Activated CD4-positive, alpha-beta T cell treated with anti-CD3 and anti-CD28 coated beads, Interleukin-2, amount 10 ng/mL, durations not matched to agents 24 days and 14 days (primary cell): Measurements from ENCODE around the gene CCDC192. TPM values are rescaled to one million over a fixed set of nuclear protein-coding genes. Genes with fewer than 3 reads are reported as not detected.
"Not testable (repeated sequence)": the region's sequence is repeated elsewhere in the genome, so short reads cannot be mapped to it uniquely, and the experiment has no call there.

Experiments
- DNase-seq: peaks from one replicate; pipeline ENCODE4 v3.0.0; 2022
- H3K27ac Mint-ChIP-seq: one replicate; pipeline ENCODE4 v1.8.0; 2022; ENCODE audit warnings: mild to moderate bottlenecking, mixed read lengths
- H3K27me3 Mint-ChIP-seq: one replicate; pipeline ENCODE4 v1.8.0; 2022; ENCODE audit warnings: mixed read lengths
- H3K36me3 Mint-ChIP-seq: one replicate; pipeline ENCODE4 v1.8.0; 2022; ENCODE audit warnings: low read depth, mild to moderate bottlenecking, mixed read lengths
- H3K4me1 Mint-ChIP-seq: one replicate; pipeline ENCODE4 v1.8.0; 2021; ENCODE audit warnings: mixed read lengths
- H3K4me3 Mint-ChIP-seq: one replicate; pipeline ENCODE4 v1.8.0; 2022; ENCODE audit warnings: mild to moderate bottlenecking, moderate library complexity, mixed read lengths
- H3K9me3 Mint-ChIP-seq: one replicate; pipeline ENCODE4 v1.8.0; 2021; ENCODE audit warnings: mixed read lengths
- intact Hi-C: fragments of 100-400 bp; cut with micrococcal nuclease; formaldehyde crosslinking; loops from one replicate; pipeline ENCODE4 v1.15.1; 2023
- total RNA-seq: library from RNA; stranded (reverse); gene quantifications from 2 replicates; pipeline ENCODE4 v1.2.3, GENCODE V29; 2022

CCDC192 gene
- total RNA-seq, 1 donor from 2014 or later = not detected

DNA sequence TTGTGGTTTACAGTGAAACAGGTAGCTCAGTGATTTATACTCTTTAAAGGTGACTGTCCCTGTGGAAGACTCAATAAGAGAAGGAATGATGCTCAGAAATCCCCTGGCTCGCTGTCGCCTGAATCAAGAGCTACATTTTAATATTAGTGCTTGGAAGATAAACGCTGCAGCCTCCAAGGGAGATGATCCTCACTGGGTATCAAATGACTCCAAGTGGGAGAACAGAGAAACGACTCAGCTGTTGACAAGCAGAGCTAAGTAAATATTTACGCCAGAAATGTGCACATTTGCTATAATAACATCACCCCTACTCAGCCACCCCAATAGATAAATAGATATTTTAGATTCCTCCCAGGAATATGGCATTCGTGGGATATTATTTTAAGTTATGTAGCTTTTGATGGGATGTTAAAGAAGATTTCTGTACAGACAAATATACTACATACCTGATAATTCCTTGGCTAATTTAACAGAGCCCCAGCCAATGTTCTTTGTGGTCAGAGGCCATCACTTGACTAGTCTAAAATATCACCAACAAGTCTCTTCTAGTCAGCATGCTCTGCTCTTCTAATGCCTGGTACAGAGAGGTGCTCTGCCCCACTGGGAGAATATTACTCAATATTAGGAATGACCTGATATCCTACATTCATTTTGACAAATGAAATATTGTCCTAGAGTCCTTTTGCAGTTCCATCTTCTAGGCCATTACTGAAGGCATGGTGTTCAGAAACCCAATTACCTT lies 18.3 kb upstream of the CCDC192 start:
- DNase-seq = no peak
- no peaks in the 10 kb centered on the region for H3K4me1 Mint-ChIP-seq
- no peaks in the 10 kb centered on the region for H3K9me3 Mint-ChIP-seq
- intact Hi-C loops = no loop called here
- no peak overlapping the region for H3K27ac Mint-ChIP-seq
- H3K36me3 Mint-ChIP-seq = no peaks in the 10 kb centered on the region
- no peak overlapping the region for H3K4me3 Mint-ChIP-seq
- H3K27me3 Mint-ChIP-seq = peaks cover 3% of the 10 kb centered on the region

DNA sequence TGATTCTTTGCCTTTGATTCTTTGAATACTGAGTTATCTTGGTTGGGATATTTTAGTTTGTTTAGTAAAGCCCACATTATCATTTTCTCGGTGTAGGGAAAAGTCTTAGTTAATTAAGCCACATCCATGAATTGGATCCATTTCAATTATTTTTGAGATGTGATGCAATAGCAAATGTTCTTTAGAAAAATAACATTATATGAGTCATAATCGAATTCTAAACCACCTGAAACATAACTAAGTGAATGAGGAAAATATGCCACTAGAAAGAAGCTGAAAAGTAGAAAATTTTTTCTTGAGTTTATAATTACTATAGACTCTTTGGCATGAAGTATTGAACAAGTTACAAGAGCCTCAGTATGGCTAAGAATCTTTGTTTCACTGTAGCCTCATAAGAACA lies 17.5 kb upstream of the CCDC192 start:
- Mint-ChIP-seq H3K36me3 (no peaks in the 10 kb centered on the region), H3K4me1 (no peaks in the 10 kb centered on the region), H3K27me3 (peaks cover 3% of the 10 kb centered on the region), H3K4me3 (no peak overlapping the region), H3K27ac (no peak overlapping the region), H3K9me3 (no peaks in the 10 kb centered on the region)
- intact Hi-C loops = no loop called here
- no peak for DNase-seq

DNA sequence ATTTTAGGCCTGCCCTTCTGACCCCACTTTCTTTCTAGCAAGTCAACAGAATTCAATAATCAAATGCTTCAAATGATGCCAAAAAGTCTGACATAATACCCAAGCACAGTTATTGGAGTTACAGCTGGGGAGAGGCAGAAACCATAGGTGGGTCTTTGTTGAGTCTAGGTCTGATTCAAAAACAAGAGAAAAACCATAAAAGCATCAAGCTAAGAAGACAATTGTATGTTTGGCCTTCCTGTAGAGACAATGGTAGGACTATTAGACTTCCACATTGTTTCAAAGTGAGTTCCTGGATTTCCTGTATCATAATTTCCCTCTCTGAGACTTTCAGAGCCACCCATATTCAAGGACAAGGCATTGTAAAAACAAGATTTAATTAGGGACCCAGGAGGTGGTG lies 16.8 kb upstream of the CCDC192 start:
- H3K27me3 Mint-ChIP-seq = peaks cover 3% of the 10 kb centered on the region
- H3K36me3 Mint-ChIP-seq = no peaks in the 10 kb centered on the region
- no peaks in the 10 kb centered on the region for H3K9me3 Mint-ChIP-seq
- H3K27ac Mint-ChIP-seq = no peak overlapping the region
- no peaks in the 10 kb centered on the region for H3K4me1 Mint-ChIP-seq
- no peak for DNase-seq
- intact Hi-C loops = no loop called here
- no peak overlapping the region for H3K4me3 Mint-ChIP-seq

DNA sequence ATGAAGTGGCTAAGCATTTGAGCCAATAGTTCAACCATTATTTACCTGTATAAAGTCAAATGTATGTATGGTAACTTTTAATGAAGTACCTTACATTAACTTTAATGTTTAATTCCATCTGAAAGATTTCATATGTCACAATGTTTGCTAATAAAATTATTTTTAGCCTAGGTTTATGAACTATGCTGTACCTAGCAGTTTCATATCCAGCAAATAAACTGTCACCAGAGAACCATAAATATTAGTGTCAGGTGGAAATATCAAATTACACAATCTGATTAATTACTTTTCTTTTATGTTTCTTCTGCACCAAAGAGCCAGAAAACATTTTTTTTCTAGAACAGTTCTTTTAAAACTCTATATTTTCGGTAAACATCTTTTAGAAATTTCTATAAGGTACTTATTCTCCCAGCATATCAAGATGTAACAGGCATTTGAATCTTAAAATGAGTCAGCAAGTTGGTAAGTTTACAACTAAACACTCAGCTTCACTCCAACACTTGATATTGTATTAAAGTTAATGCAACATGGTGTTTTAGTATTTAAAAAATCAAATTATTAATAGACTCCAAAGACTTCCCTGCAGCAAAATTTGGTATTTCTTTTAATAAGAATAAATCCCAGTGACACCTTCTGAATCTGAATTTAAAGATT lies 8.5 kb upstream of the CCDC192 start:
- Mint-ChIP-seq H3K4me3 (no peak overlapping the region), H3K4me1 (no peaks in the 10 kb centered on the region), H3K9me3 (no peaks in the 10 kb centered on the region), H3K36me3 (no peaks in the 10 kb centered on the region), H3K27ac (no peak overlapping the region), H3K27me3 (no peaks in the 10 kb centered on the region)
- intact Hi-C loops = no loop called here
- DNase-seq = no peak

DNA sequence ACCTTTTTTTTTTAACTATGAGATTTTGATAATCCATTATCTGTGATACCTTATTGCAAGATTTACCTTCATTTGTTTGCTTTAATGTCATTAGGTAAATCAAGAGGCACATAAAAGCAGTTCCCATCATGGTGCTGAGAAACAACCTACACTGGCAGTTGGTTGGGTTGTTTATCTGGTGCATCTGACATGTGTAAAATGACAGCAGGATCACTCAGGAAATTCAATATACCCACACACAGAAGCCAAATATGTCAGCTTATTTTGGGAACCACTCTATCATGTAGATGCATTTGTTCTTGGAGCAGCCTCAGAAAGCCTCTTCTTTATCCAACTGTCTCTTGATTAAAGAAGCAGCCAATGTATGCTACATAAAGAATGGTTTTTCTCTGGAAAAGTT lies 7.8 kb upstream of the CCDC192 start:
- no peak for DNase-seq
- H3K27ac Mint-ChIP-seq = no peak overlapping the region
- no peaks in the 10 kb centered on the region for H3K9me3 Mint-ChIP-seq
- H3K36me3 Mint-ChIP-seq = no peaks in the 10 kb centered on the region
- H3K27me3 Mint-ChIP-seq = no peaks in the 10 kb centered on the region
- no peak overlapping the region for H3K4me3 Mint-ChIP-seq
- H3K4me1 Mint-ChIP-seq = no peaks in the 10 kb centered on the region
- intact Hi-C loops = no loop called here

DNA sequence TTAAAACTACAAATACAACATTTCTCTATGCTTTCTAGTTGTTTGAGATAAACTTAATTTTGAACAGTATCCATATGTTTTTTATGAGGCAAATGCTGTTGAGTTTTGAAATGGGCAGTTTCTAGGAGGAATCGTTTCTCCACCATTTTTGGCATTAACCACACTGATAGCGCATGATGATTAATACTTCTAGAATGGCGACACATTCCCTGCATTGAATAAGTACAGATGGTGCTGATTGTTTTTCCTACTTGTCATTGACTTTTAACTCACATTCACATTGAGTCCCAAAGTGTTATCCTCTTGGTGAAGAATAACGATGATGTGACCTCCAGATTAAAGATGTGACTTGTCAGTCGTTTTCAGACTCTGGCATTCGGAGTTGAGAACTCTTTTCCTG lies 6.5 kb upstream of the CCDC192 start:
- DNase-seq = no peak
- intact Hi-C loops = no loop called here
- H3K4me3 Mint-ChIP-seq = no peak overlapping the region
- no peaks in the 10 kb centered on the region for H3K4me1 Mint-ChIP-seq
- no peaks in the 10 kb centered on the region for H3K36me3 Mint-ChIP-seq
- H3K9me3 Mint-ChIP-seq = no peaks in the 10 kb centered on the region
- no peaks in the 10 kb centered on the region for H3K27me3 Mint-ChIP-seq
- H3K27ac Mint-ChIP-seq = no peak overlapping the region

DNA sequence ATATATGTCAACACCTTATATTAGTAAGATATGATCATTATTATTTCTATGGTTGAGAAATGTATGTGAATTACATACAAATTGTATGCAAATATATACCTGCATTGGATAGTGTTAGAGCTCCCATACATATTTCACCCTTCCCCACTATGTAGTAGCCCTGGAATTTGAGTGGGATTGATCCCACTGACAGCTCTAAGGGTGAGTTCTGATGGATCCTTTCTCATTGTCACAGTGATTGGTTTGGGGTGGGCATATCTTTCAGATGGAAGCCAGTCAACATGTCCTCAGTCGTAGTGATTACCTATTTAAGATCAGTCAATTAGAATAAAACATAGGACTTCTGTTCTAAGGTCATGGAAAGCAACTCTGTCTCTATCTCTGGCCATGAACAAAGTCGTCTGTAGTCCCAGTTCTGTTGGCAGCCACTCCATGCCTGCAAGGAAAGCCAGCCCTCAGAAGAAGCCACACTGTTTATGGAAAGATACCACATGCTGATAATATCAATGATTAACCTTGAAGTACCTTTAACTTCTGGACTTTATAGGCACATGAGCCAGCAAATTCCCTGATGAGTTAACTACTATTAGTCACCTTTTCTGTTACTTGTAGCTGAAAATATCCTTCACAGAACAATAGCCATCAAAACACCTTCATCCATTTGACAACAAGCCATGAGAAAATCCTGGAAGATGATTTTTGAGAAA lies 5.1 kb upstream of the CCDC192 start:
- H3K36me3 Mint-ChIP-seq = no peaks in the 10 kb centered on the region
- no peaks in the 10 kb centered on the region for H3K9me3 Mint-ChIP-seq
- H3K4me3 Mint-ChIP-seq = no peak overlapping the region
- H3K4me1 Mint-ChIP-seq = no peaks in the 10 kb centered on the region
- H3K27me3 Mint-ChIP-seq = no peaks in the 10 kb centered on the region
- intact Hi-C loops = no loop called here
- DNase-seq = no peak
- H3K27ac Mint-ChIP-seq = no peak overlapping the region

DNA sequence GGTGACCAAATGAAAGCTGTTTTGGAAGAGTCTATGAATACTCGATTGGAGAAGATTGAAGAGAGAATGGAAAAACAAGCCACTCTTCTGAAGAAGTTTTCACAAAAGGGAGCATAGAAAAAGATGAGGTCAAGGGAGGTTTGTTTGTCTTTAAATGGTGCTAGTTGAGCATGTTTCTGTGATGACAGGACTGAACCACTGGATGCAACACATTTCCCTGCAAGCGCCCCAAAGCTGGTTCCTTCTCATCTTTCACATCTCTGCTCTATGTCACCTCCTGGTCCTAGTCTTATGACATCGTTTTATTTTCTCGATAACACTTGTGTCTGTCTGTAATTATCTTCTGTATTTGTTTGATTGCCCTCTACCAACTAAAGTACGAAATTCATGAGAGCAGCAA lies 3.8 kb upstream of the CCDC192 start:
- Mint-ChIP-seq H3K9me3 (no peaks in the 10 kb centered on the region), H3K4me3 (no peak overlapping the region), H3K4me1 (no peaks in the 10 kb centered on the region), H3K27me3 (no peaks in the 10 kb centered on the region), H3K27ac (no peak overlapping the region), H3K36me3 (no peaks in the 10 kb centered on the region)
- intact Hi-C loops = no loop called here
- no peak for DNase-seq

DNA sequence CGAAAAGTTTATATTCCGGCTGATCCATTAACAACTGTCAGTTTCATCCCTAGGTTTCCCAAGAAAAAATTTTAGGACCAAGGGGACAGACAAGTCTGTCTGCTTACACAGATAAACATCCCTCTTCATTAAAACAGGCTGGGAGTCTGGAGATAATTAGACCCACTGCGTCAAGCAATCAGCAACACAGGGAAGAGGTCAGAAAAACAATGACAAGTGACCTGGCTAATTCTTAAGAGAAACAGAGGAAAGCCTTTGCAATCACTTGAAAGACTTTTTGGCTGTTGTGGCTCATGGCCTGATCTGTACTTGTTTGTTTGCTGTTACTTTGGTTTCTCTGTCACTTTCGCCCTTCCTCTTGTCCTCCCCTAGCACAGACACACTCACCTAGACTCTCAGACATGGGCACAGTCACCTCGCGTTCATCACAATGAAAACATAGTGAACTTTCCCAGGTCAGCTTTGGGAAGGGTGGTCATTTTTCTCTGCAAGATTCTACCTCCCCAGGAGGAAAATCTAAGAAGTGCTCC lies 2.9 kb upstream of the CCDC192 start:
- no peak overlapping the region for H3K4me3 Mint-ChIP-seq
- no peaks in the 10 kb centered on the region for H3K4me1 Mint-ChIP-seq
- intact Hi-C loops = no loop called here
- H3K27me3 Mint-ChIP-seq = no peaks in the 10 kb centered on the region
- DNase-seq = no peak
- H3K9me3 Mint-ChIP-seq = no peaks in the 10 kb centered on the region
- no peak overlapping the region for H3K27ac Mint-ChIP-seq
- no peaks in the 10 kb centered on the region for H3K36me3 Mint-ChIP-seq

DNA sequence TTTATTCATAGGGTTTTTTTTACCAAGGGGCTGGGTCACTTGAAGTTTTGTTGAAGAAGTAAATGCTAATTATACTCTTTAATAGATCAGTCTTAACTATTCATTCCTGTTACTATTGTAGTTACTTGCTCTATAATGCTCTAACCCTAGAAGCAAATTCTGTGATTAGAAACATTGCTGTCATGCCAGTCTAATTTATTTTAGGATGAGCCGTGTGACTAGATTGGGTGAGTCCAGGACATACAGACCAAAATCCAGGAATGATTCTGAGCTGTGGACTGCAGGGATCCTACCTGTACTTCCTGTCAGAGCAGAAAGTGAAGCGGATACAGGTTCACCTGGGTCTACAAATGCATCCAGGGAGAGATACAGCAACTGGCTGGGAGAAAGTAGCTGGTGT lies 757 bp upstream of the CCDC192 start:
- H3K4me1 Mint-ChIP-seq = no peaks in the 10 kb centered on the region
- no peak overlapping the region for H3K4me3 Mint-ChIP-seq
- H3K27me3 Mint-ChIP-seq = peaks cover 2% of the 10 kb centered on the region
- H3K27ac Mint-ChIP-seq = no peak overlapping the region
- H3K36me3 Mint-ChIP-seq = no peaks in the 10 kb centered on the region
- no peaks in the 10 kb centered on the region for H3K9me3 Mint-ChIP-seq
- intact Hi-C loops = no loop called here
- no peak for DNase-seq

DNA sequence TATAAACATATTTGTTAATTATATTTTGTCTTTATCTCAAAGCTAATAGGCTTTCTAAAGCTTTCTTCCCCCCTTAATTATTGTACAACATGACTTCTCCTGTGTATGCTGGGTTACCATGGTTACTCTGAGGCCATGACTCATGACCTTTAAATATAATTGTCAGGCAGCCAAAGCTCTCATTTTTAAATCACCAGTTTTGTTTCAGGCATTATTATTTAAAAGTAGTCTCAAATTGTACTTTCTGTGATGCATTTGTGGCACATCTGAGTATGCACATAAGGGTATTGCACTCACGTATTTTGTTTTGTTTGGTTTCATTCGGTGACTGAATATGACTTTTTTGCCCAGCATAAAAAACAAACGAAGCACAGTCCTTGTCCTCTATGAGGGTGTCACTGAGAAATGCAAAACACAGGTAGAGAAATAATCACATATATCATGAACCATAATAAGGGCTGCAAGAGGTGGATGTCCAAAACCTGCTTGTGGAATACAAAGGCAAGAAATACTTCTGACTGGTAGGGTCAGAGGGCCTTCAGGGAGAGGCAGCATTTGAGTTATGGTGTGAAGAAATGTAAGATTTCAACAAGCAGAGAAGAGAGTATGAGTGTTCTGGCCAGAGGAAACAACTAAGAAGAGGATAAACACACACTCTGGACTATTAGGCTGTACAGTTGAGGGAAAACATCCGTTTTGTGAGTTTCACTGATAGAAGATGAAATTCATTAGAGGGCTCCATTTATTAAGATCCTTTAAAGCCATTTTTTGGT lies 2.1 kb downstream of the CCDC192 start:
- Mint-ChIP-seq H3K9me3 (no peaks in the 10 kb centered on the region), H3K27ac (no peak overlapping the region), H3K4me3 (no peak overlapping the region), H3K36me3 (no peaks in the 10 kb centered on the region), H3K4me1 (no peaks in the 10 kb centered on the region), H3K27me3 (peaks cover 3% of the 10 kb centered on the region)
- intact Hi-C loops = no loop called here
- DNase-seq = no peak

DNA sequence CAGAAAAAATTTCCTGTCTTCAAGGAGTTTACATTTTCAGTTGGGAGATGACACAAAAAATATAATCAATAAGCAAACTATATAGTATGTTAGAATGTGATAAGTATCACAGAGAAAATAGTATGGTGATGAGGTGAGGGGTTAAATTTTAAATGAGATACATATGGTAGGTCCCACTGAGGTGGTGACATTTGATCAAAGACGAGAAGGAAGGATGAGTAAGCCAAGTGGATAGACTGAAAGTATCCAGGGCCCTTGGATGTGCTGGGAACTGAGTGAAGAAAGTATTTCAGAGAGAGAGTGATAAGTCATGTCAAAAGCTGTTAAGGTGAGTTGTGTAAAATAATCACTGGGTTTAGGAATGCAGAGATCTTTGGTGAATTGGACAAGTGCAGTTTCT lies 3.5 kb downstream of the CCDC192 start:
- DNase-seq = no peak

DNA sequence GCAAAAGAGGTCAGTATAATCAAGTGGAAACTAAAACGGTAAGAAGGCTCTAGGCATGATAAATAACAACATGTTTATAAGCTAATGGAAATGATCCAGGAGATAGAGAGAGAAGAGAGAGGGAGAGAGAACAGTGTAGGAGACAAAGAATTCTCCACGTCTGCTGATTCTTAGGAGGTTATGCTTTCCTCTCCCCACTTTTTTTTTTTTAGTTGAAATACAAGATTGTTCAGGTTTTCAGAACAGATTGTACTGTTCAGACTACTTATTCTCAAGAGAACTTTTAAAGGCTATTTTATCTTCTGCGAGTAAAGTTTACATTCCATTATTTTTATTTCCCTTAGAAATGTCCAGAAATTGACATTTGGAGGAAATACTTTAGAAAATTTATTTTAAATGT lies 4.0 kb downstream of the CCDC192 start:
- Mint-ChIP-seq H3K9me3 (no peaks in the 10 kb centered on the region), H3K36me3 (no peaks in the 10 kb centered on the region), H3K4me1 (no peaks in the 10 kb centered on the region), H3K27me3 (peaks cover 3% of the 10 kb centered on the region), H3K4me3 (no peak overlapping the region), H3K27ac (no peak overlapping the region)
- DNase-seq = no peak
- intact Hi-C loops = no loop called here

More for the DNA sequence above, 3.5 kb downstream of the CCDC192 start:
- intact Hi-C loops = no loop called here
- Mint-ChIP-seq H3K4me1 (no peaks in the 10 kb centered on the region), H3K27ac (no peak overlapping the region), H3K27me3 (peaks cover 3% of the 10 kb centered on the region), H3K36me3 (no peaks in the 10 kb centered on the region), H3K4me3 (no peak overlapping the region), H3K9me3 (no peaks in the 10 kb centered on the region)

DNA sequence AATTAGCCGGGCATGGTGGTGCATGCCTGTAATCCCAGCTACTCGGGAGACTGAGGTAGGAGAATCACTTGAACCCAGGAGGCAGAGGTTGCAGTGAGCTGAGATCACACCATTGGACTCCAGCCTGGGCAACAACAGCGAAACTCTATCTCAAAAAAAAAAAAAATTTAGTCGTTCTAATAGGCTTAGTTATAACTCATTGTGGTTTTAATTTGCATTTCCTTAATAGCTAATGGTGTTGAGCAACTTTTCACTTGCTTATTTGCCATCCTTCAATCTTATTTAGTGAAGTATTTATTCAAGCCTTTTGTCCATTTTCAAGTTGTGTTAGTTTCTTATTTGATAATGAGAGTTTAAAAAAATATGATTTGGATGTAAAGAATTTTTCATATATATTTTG lies 9.9 kb downstream of the CCDC192 start:
- H3K27me3 Mint-ChIP-seq, intact Hi-C loops, DNase-seq, H3K36me3 Mint-ChIP-seq, H3K4me1 Mint-ChIP-seq, H3K27ac Mint-ChIP-seq, H3K4me3 Mint-ChIP-seq, H3K9me3 Mint-ChIP-seq: not testable (repeated sequence)
